Glutamatergic neuron (in vitro differentiated cells): Measurements from ENCODE around the gene JAKMIP1. TPM values are rescaled to one million over a fixed set of nuclear protein-coding genes. Genes with fewer than 3 reads are reported as not detected.

ENCODE experiments used
- DNase-seq: peaks from one replicate; pipeline ENCODE4 v3.0.0; 2022
- H3K27ac Mint-ChIP-seq: one replicate; pipeline ENCODE4 v1.8.0; 2020; ENCODE audit warnings: mild to moderate bottlenecking, mixed read lengths, inconsistent platforms; ENCODE audit not compliant: unreplicated experiment
- H3K27me3 Mint-ChIP-seq: one replicate; pipeline ENCODE4 v1.8.0; 2020; ENCODE audit warnings: mild to moderate bottlenecking, moderate library complexity, mixed read lengths, inconsistent platforms; ENCODE audit not compliant: unreplicated experiment
- H3K36me3 Mint-ChIP-seq: one replicate; pipeline ENCODE4 v1.8.0; 2020; ENCODE audit warnings: mild to moderate bottlenecking, mixed read lengths, inconsistent platforms; ENCODE audit not compliant: unreplicated experiment
- H3K4me1 Mint-ChIP-seq: one replicate; pipeline ENCODE4 v1.8.0; 2020; ENCODE audit warnings: mild to moderate bottlenecking, low read depth, mixed read lengths, inconsistent platforms; ENCODE audit not compliant: unreplicated experiment
- H3K4me3 Mint-ChIP-seq: one replicate; pipeline ENCODE4 v1.8.0; 2020; ENCODE audit warnings: mild to moderate bottlenecking, mixed read lengths, inconsistent platforms; ENCODE audit not compliant: unreplicated experiment
- H3K9me3 Mint-ChIP-seq: one replicate; pipeline ENCODE4 v1.8.0; 2020; ENCODE audit warnings: mild to moderate bottlenecking, moderate library complexity, mixed read lengths, inconsistent platforms; ENCODE audit not compliant: unreplicated experiment
- CTCF ChIP-seq: fragments of 200-600 bp; sonication (generic); IDR thresholded peaks from one replicate; pipeline ENCODE4 v1.5.0; 2021; ENCODE audit not compliant: partially characterized antibody, unreplicated experiment
- total RNA-seq: library from RNA; stranded (reverse); fragmentation: NEBNext Ultra II Directional; extraction: Animal tissue kit (Norgen Biotek cat#: 25700); gene quantifications from one replicate; pipeline ENCODE4 v1.2.1, GENCODE V29; 2021; ENCODE audit not compliant: unreplicated experiment

Gene JAKMIP1
- total RNA-seq, 1 donor from 2014 or later, result 2.4 TPM

GRCh38 chr4:6044805-6045204, 155.5 kb downstream of the JAKMIP1 start:
- Mint-ChIP-seq H3K4me1 (no peaks in the 10 kb centered on the region), H3K36me3 (peaks cover 8% of the 10 kb centered on the region), H3K27me3 (peaks cover 6% of the 10 kb centered on the region), H3K4me3 (no peak overlapping the region), H3K27ac (no peak overlapping the region), H3K9me3 (peaks cover 6% of the 10 kb centered on the region)
- no peak for DNase-seq
- no peak for TF ChIP-seq CTCF

- Mint-ChIP-seq H3K36me3 (peaks cover 10% of the 10 kb centered on the region), H3K27me3 (peaks cover 11% of the 10 kb centered on the region), H3K27ac (no peak overlapping the region), H3K4me3 (no peak overlapping the region), H3K4me1 (no peaks in the 10 kb centered on the region), H3K9me3 (peaks cover 6% of the 10 kb centered on the region)
- DNase-seq, result no peak
- no peak for TF ChIP-seq CTCF
These were observed 156.1 kb downstream of the JAKMIP1 start for GRCh38 chr4:6044276-6044675.

- Mint-ChIP-seq H3K9me3 (peaks cover 6% of the 10 kb centered on the region), H3K27me3 (peaks cover 11% of the 10 kb centered on the region), H3K4me3 (no peak overlapping the region), H3K27ac (no peak overlapping the region), H3K36me3 (peaks cover 10% of the 10 kb centered on the region), H3K4me1 (no peaks in the 10 kb centered on the region)
- TF ChIP-seq CTCF, result no peak
- DNase-seq, result no peak
These were observed 156.5 kb downstream of the JAKMIP1 start for GRCh38 chr4:6043843-6044242.

GRCh38 chr4:6043188-6043587, 157.2 kb downstream of the JAKMIP1 start:
- Mint-ChIP-seq H3K4me1 (no peaks in the 10 kb centered on the region), H3K27me3 (peaks cover 11% of the 10 kb centered on the region), H3K9me3 (peaks cover 6% of the 10 kb centered on the region), H3K27ac (no peak overlapping the region), H3K4me3 (no peak overlapping the region), H3K36me3 (peaks cover 10% of the 10 kb centered on the region)
- no peak for DNase-seq
- no peak for TF ChIP-seq CTCF

GRCh38 chr4:6042293-6043063, 157.9 kb downstream of the JAKMIP1 start:
- DNase-seq, result no peak
- H3K27ac Mint-ChIP-seq, result no peak overlapping the region
- H3K4me3 Mint-ChIP-seq, result no peak overlapping the region
- H3K4me1 Mint-ChIP-seq, result no peaks in the 10 kb centered on the region
- H3K27me3 Mint-ChIP-seq, result peaks cover 11% of the 10 kb centered on the region
- H3K36me3 Mint-ChIP-seq, result peaks cover 10% of the 10 kb centered on the region
- no peak for TF ChIP-seq CTCF
- H3K9me3 Mint-ChIP-seq, result peaks cover 6% of the 10 kb centered on the region
